Measurements from ENCODE around the gene KAT6B. TPM values are rescaled to one million over a fixed set of nuclear protein-coding genes. Genes with fewer than 3 reads are reported as not detected.

Gene KAT6B
- total and polyA plus RNA-seq, 8 donors, result 27.6 to 48.1 (median 42.3) TPM

DNA sequence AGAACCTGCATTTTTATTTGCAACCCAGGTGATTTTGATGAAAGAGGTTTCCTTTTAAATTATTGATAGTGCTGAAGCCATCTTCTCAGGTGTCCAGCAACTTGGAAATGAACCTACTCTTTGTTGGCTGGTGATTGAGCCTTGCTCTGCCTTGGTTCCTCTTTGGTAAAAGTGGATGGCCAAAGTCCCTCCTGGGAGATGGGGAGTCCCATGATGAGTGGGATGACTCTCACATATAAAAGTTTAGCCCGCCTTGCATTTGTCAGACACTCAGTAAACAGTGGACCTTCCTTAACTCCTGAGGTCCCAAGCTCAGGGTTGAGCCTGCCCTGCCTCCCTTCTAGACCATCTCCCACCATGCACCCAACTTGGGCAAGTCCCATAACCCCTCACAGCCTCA, 28.9 kb upstream of the KAT6B start:
- Histone ChIP-seq H3K9me3 (no peaks in the 10 kb centered on the region), H3K4me3 (no peak overlapping the region), H3K4me1 (no peaks in the 10 kb centered on the region), H3K27me3 (no peaks in the 10 kb centered on the region), H3K27ac (no peak overlapping the region), H3K36me3 (no peaks in the 10 kb centered on the region)
- DNase-seq, result no peak
- TF ChIP-seq, protein P1, sequence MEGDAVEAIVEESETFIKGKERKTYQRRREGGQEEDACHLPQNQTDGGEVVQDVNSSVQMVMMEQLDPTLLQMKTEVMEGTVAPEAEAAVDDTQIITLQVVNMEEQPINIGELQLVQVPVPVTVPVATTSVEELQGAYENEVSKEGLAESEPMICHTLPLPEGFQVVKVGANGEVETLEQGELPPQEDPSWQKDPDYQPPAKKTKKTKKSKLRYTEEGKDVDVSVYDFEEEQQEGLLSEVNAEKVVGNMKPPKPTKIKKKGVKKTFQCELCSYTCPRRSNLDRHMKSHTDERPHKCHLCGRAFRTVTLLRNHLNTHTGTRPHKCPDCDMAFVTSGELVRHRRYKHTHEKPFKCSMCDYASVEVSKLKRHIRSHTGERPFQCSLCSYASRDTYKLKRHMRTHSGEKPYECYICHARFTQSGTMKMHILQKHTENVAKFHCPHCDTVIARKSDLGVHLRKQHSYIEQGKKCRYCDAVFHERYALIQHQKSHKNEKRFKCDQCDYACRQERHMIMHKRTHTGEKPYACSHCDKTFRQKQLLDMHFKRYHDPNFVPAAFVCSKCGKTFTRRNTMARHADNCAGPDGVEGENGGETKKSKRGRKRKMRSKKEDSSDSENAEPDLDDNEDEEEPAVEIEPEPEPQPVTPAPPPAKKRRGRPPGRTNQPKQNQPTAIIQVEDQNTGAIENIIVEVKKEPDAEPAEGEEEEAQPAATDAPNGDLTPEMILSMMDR (IDR thresholded peaks at IDR 0.05), result no peak
- no peak for ATAC-seq
- intact Hi-C loops (cut with DNase I), result no loop called here

DNA sequence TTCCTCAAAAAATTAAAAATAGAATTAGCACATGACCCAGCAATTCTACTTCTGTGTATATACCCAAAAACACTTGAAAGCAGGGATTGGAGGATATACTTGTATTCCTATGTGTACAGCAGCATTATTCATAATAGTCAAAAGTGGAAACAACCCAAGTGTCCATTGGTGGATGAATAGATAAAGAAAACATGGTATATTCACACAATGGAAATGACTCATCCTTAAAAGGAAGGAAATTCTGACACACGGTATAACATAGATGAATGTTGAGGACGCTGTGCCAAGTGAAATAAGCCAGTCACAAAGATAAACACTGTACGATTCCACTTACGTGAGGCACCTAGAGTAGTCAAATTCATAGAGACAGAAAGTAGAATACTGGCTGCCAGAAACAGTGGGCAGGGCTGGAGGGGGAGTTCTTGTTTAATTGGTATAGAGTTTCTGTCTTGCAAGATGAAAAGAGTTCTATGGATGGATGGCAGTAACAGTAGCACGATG, 26.6 kb upstream of the KAT6B start:
- Histone ChIP-seq H3K27ac (no peak overlapping the region), H3K9me3 (no peaks in the 10 kb centered on the region), H3K4me1 (no peaks in the 10 kb centered on the region), H3K36me3 (no peaks in the 10 kb centered on the region), H3K4me3 (no peak overlapping the region), H3K27me3 (no peaks in the 10 kb centered on the region)
- TF ChIP-seq, protein P1 (IDR thresholded peaks at IDR 0.05), result no peak
- peak; percentile 73 for ATAC-seq
- DNase-seq, result peak in 1 of 4 donors; percentile 23
- intact Hi-C loops (cut with DNase I), result no loop called here

DNA sequence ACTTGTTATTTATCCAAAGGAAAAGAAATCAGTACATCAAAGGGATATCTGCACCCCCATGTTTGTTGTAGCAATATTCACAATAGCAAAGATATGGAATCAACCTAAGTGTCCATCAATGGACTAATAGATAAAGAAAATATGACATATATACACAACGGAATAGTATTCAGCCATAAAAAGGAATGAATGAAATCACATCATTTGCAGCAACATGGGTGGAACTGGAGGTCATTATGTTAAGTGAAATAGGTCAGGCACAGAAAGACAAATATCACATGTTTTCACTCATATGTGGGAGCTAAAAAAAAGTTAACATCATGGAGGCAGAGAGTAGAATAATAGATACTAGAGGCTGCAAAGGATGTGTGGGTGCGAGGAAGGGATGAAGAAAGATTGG, 25.0 kb upstream of the KAT6B start:
- ATAC-seq (no peak), DNase-seq (no peak)
- no peaks in the 10 kb centered on the region for H3K27me3 ChIP-seq
- H3K9me3 ChIP-seq, result no peaks in the 10 kb centered on the region
- intact Hi-C loops (cut with DNase I), result no loop called here
- TF ChIP-seq, protein P1 (IDR thresholded peaks at IDR 0.05), result no peak
- H3K4me3 ChIP-seq, result no peak overlapping the region
- no peak overlapping the region for H3K27ac ChIP-seq
- H3K4me1 ChIP-seq, result no peaks in the 10 kb centered on the region
- H3K36me3 ChIP-seq, result no peaks in the 10 kb centered on the region

DNA sequence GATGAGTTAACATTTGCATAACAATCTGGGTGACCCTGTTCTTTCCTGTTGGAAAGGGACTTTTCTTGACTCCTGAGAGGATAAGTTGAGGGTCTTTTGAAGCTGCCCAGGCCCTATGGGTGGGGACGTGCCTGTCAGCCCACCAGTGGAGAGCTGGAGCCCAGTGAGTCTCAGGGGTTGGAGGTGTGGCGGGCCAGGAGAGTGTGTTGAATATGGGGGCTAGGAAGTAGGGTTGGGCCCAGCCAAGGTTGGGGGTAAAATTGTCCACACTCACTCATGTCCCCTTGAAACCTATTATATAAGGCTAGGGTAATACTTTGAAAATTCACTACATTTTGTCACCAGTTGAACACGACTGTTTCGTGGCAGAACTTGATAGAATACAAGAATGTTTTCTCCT, 17.9 kb upstream of the KAT6B start:
- Histone ChIP-seq H3K4me1 (no peaks in the 10 kb centered on the region), H3K4me3 (no peak overlapping the region), H3K36me3 (no peaks in the 10 kb centered on the region), H3K27ac (no peak overlapping the region), H3K27me3 (peaks cover 0 to 6% of the 10 kb centered on the region in 2 donors), H3K9me3 (no peaks in the 10 kb centered on the region)
- DNase-seq (no peak), ATAC-seq (no peak)
- TF ChIP-seq, protein P1 (IDR thresholded peaks at IDR 0.05), result no peak
- intact Hi-C loops (cut with DNase I), result no loop called here

DNA sequence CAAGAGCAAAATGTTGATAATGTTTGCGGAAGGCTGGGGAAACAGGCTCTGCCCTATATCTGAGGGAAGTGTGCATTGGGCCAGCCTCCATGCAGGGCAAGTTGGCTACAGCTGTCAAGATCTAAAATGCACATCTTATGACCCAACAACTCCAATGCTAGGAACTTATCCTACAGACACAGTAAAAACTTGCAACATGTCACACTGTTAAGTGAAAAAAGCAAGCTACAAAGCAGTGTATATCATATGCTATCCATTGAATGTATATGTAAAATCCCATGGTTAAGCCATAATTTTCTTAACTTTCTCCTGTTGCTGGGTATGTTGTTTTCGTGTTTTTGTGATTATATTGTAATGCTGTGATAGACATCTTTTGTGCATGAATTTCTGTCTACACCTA, 16.3 kb upstream of the KAT6B start:
- intact Hi-C loops (cut with DNase I), result no loop called here
- no peak overlapping the region for H3K27ac ChIP-seq
- H3K4me3 ChIP-seq, result no peak overlapping the region
- DNase-seq (no peak), ATAC-seq (no peak)
- H3K36me3 ChIP-seq, result no peaks in the 10 kb centered on the region
- peaks cover 0 to 7% of the 10 kb centered on the region in 2 donors for H3K27me3 ChIP-seq
- H3K9me3 ChIP-seq, result no peaks in the 10 kb centered on the region
- no peaks in the 10 kb centered on the region for H3K4me1 ChIP-seq
- TF ChIP-seq, protein P1 (IDR thresholded peaks at IDR 0.05), result no peak

Measured in left lung (tissue), 10 donors.